Suprapubic skin (tissue), 4 donors: ENCODE measurements around the gene CDH4.

Experiments
- POLR2A ChIP-seq, 2 donors: fragments of 450-650 bp; IDR thresholded peaks; one replicate each; pipeline ENCODE4 v1.6.1; 2017; ENCODE audit warnings: antibody characterized with exemption in 2 of 2, mild to moderate bottlenecking in 2 of 2, moderate library complexity in 2 of 2
- POLR2AphosphoS5 ChIP-seq, 3 donors: sonication (generic); formaldehyde crosslinking; IDR thresholded peaks; one replicate each; pipeline ENCODE4 v1.6.1; 2017; ENCODE audit warnings: antibody characterized with exemption in 3 of 3
- TF ChIP-seq, protein P1 (sequence below), 2 donors: fragments of 200-600 bp in 1 of 2; fragments of 450-650 bp in 1 of 2; sonication (generic) in 1 of 2; IDR thresholded peaks; one replicate each; pipeline ENCODE4 v1.5.1; 2016 to 2019; ENCODE audit warnings: antibody characterized with exemption in 2 of 2, mild to moderate bottlenecking in 1 of 2, moderate library complexity in 1 of 2

GRCh38 chr20:61360940-61361339 is 108.9 kb downstream of the CDH4 start:
- TF ChIP-seq POLR2AphosphoS5 (IDR thresholded peaks at IDR 0.05) (no peak), POLR2A (IDR thresholded peaks at IDR 0.05) (no peak)
- TF ChIP-seq, protein P1, sequence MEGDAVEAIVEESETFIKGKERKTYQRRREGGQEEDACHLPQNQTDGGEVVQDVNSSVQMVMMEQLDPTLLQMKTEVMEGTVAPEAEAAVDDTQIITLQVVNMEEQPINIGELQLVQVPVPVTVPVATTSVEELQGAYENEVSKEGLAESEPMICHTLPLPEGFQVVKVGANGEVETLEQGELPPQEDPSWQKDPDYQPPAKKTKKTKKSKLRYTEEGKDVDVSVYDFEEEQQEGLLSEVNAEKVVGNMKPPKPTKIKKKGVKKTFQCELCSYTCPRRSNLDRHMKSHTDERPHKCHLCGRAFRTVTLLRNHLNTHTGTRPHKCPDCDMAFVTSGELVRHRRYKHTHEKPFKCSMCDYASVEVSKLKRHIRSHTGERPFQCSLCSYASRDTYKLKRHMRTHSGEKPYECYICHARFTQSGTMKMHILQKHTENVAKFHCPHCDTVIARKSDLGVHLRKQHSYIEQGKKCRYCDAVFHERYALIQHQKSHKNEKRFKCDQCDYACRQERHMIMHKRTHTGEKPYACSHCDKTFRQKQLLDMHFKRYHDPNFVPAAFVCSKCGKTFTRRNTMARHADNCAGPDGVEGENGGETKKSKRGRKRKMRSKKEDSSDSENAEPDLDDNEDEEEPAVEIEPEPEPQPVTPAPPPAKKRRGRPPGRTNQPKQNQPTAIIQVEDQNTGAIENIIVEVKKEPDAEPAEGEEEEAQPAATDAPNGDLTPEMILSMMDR (IDR thresholded peaks at IDR 0.05): no peak
